ENCODE data around the gene MTHFR.
"Not testable (repeated sequence)": the region's sequence is repeated elsewhere in the genome, so short reads cannot be mapped to it uniquely, and the experiment has no call there.

Gene MTHFR

DNA sequence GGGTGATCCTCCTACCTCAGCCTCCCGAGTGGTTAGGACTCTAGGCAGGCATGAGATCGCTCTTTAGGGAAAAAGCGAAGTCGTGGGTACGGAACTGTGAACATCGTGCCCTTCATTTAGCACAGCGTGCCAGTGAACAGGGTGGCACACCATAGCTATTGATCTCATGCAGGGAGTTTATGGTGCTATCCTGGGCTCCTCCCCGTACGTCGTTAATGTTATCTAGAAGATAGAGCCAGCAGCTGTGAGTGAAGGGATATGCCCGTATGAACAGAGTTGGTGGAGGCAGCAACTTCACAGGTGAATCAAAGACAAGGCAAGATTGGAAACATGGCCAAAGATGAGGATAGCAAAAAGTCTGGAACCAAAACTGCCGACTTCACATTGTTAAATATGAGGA, 11.4 kb upstream of the MTHFR start:
- H3K4me3 ChIP-seq (replicated peaks in 1 of 2; ENCODE audit: low read depth in 2 of 2, low read length in 2 of 2): no peak overlapping the region
- DNase-seq (ENCODE audit: low read depth in 2 of 2): no peak
- TF ChIP-seq, protein P1, sequence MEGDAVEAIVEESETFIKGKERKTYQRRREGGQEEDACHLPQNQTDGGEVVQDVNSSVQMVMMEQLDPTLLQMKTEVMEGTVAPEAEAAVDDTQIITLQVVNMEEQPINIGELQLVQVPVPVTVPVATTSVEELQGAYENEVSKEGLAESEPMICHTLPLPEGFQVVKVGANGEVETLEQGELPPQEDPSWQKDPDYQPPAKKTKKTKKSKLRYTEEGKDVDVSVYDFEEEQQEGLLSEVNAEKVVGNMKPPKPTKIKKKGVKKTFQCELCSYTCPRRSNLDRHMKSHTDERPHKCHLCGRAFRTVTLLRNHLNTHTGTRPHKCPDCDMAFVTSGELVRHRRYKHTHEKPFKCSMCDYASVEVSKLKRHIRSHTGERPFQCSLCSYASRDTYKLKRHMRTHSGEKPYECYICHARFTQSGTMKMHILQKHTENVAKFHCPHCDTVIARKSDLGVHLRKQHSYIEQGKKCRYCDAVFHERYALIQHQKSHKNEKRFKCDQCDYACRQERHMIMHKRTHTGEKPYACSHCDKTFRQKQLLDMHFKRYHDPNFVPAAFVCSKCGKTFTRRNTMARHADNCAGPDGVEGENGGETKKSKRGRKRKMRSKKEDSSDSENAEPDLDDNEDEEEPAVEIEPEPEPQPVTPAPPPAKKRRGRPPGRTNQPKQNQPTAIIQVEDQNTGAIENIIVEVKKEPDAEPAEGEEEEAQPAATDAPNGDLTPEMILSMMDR (IDR thresholded peaks at IDR 0.05; ENCODE audit: low read depth, low read length): no peak

DNA sequence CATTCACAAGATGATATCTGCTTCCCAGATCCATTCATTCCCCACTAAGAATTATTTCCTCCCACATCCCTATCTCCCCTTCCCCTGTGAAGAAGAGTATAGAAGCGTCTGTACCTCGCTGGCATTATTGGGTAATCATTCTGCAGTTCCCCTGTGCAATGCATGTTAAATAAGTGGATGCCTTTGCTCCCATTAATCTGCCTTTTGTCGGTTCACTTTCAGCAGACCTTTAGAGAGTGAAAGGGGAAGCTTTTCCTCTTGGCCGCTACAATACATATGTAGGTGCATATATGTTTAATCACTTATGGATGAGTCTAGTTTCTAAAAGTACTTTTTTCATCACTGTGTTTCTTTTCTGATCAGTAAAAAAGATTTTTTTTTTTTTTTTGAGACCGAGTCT, 7.3 kb upstream of the MTHFR start:
- TF ChIP-seq, protein P1 (IDR thresholded peaks at IDR 0.05; ENCODE audit: low read depth, low read length): no peak
- no peak overlapping the region for H3K4me3 ChIP-seq (replicated peaks in 1 of 2; ENCODE audit: low read depth in 2 of 2, low read length in 2 of 2)
- DNase-seq (ENCODE audit: low read depth in 2 of 2): no peak

DNA sequence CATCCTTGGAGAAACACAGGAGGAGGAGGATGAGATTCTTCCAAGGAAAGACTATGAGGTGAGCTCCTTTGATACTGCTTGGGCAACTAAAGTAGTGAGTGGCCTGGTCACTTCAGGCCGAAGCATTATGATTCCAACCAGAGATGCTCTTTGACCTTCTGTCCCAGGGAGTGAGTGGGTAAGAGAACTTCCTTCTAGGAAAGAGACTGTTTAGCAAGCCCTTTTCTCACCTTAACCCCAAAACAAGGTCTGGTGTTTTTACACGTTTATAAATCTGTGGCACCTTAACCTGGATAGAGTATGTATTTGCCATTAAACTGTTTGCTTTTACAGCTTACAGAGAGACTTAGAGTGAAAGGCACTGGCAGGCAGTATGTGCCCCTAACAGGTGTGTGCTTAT, 1.4 kb upstream of the MTHFR start:
- TF ChIP-seq, protein P1 (IDR thresholded peaks at IDR 0.05; ENCODE audit: low read depth, low read length): no peak
- no peak for DNase-seq (ENCODE audit: low read depth in 2 of 2)
- peak overlapping the region; percentile 70 to 94 for H3K4me3 ChIP-seq (replicated peaks in 1 of 2; ENCODE audit: low read depth in 2 of 2, low read length in 2 of 2)

DNA sequence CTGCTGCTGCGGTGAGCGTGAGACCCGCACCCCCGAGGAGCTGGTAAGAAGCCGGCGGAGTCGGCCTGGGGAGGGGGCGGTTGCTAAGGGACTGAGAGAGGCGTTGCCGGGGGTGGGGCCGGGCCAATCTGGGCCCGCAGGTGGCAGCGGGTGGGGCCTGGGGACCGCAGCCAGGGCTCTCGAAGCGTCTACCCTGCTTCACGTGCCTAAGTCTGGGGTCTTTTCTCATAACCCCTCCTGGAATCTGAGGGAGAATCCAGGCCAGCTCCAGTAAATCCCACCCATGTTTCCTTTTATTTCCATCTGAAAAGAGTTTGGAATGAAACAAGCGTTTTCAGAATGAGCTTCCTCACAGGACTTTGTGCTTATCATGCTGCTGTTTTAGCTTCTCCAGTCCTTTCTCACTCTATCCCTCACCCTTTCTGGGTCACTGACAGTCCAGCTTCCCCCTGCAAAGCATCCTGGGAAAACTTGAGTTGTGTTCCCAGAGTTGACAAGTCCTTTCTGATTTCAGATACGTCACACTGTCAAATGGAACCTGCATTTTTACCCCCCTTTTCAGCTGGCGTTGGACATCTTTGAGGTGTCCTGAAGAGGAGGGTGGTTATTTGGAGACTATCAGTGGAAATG, 658 bp upstream of the MTHFR start:
- TF ChIP-seq, protein P1 (IDR thresholded peaks at IDR 0.05; ENCODE audit: low read depth, low read length): no peak
- H3K4me3 ChIP-seq (replicated peaks in 1 of 2; ENCODE audit: low read depth in 2 of 2, low read length in 2 of 2): peak overlapping the region; percentile 70 to 94
- DNase-seq (ENCODE audit: low read depth in 2 of 2): peak; percentile 42 to 47

DNA sequence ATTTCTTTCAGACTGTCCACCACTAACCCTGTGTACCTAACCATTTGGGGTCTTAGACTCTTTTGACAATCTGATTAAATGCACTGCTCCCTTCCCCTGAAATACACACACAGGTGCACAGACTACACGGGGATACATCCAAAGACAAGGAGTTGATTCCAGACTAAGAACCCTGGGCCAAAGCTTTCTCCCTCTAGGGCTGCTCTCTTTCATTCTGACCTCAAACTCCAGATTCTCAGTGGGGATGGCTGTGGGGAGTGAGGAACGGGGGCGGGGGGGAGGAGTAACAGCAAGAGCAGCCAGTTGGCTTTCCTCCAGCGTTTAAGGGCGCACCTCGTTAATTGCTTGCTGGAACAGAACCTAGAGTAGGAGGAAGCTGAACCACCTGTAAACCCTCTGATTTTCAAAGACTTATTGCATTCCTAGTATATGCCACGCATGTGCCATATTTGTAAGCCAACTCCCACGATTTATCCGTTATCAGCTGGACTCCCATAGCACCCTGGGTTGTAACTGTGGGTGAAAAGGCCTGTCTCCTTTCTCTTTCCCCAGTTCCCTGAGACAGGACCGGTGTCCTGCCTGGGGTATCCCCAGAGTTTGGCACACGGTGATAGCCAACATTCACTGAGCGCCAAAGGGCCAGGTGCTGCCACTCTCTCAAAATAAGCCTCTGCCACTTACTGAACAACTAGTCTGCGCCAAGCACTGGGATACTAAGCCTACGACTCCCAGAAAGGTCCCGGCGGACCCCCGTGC, 920 bp downstream of the MTHFR start:
- TF ChIP-seq, protein P1 (IDR thresholded peaks at IDR 0.05; ENCODE audit: low read depth, low read length): no peak
- H3K4me3 ChIP-seq (replicated peaks in 1 of 2; ENCODE audit: low read depth in 2 of 2, low read length in 2 of 2): peak overlapping the region; percentile 70 to 94
- peak; percentile 45 to 85 for DNase-seq (ENCODE audit: low read depth in 2 of 2)

DNA sequence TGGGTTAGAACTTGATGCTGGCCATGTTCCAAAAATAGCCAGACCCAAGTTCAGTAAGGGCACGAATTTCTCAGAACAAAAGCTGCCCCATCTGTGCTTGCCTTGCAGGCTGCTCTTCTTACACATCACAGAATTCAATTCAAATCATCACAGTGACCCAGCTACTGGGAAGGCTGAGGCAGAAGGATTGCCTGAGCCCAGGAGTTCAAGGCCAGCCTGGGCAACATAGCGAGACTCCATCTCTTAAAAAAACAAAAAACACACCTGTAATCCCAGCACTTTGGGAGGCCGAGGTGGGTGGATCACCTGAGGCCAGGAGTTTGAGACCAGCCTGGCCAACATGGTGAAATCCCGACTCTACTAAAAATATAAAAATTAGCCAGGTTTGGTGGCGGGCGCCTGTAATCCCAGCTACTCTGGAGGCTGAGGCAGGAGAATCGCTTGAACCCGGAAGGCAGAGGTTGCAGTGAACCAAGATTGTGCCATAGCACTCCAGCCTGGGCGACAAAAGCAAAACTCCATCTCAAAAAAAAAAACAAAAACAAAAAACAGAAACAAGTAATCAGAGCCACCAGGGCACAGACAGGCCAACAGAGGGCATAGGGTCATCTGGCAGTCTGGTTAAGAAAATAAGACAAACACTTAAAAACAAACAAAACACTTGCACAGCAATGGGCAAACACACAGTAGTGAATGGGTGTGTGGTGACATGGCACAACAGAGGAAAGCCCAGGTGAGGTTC, 1.7 kb downstream of the MTHFR start:
- not testable (repeated sequence) for H3K4me3 ChIP-seq (replicated peaks in 1 of 2; ENCODE audit: low read depth in 2 of 2, low read length in 2 of 2); DNase-seq (ENCODE audit: low read depth in 2 of 2)
